Mucosa of descending colon (tissue), 3 donors: ENCODE data around the gene COG2. TPM values are rescaled to one million over a fixed set of nuclear protein-coding genes. Genes with fewer than 3 reads are reported as not detected.

Experiments used
- ATAC-seq: fragments of 200-7000 bp; cut with Tn5 transposase; one replicate; pipeline ENCODE4 v1.9.1; 2020; ENCODE audit warnings: mild to moderate bottlenecking, moderate library complexity
- DNase-seq, 3 donors: peaks; one replicate each; pipeline ENCODE4 v3.0.0-alpha.2; 2020
- H3K36me3 ChIP-seq: fragments of 200-600 bp; one replicate; pipeline ENCODE4 v1.8.0; 2021; ENCODE audit warnings: low read depth, mild to moderate bottlenecking
- H3K4me1 ChIP-seq: fragments of 200-600 bp; one replicate; pipeline ENCODE4 v1.8.0; 2021; ENCODE audit warnings: low read depth, mild to moderate bottlenecking
- H3K4me3 ChIP-seq: fragments of 200-600 bp; one replicate; pipeline ENCODE4 v1.8.0; 2021; ENCODE audit warnings: mild to moderate bottlenecking
- H3K9me3 ChIP-seq: fragments of 200-600 bp; one replicate; pipeline ENCODE4 v1.8.0; 2021; ENCODE audit warnings: mild to moderate bottlenecking
- CTCF ChIP-seq: fragments of 200-600 bp; IDR thresholded peaks from one replicate; pipeline ENCODE4 v1.8.0; 2022; ENCODE audit warnings: antibody characterized with exemption, mild to moderate bottlenecking
- intact Hi-C, 2 donors: fragments of 100-400 bp; cut with DNase I in 1 of 2; cut with micrococcal nuclease in 1 of 2; formaldehyde crosslinking; loops; one replicate each; pipeline versions ENCODE4 v1.11.0 to v1.11.1; 2022; cut with DNase I, micrococcal nuclease
- total RNA-seq, 3 donors: library from RNA; stranded (reverse); fragmentation: NEBNext Ultra II Directional in 2 of 3; extraction: Animal tissue kit (Norgen Biotek cat#: 25700) in 2 of 3; gene quantifications; one replicate each; pipeline versions ENCODE4 v1.2.1 to v1.2.4, GENCODE V29; 2021 to 2023
- donor health status: DM: no; HTN: no; CAD: no; lungs with moderate emphysema.
- donor health status: DM: no; HTN: no; CAD: no.
- donor health status: DM: no; HTN: yes; CAD: no.

The COG2 gene
- total RNA-seq, 3 donors from 2014 or later = 38.0 to 46.2 (median 38.1) TPM

- H3K4me3 ChIP-seq = no peak overlapping the region
- no peaks in the 10 kb centered on the region for H3K9me3 ChIP-seq
- no peaks in the 10 kb centered on the region for H3K36me3 ChIP-seq
- TF ChIP-seq CTCF = no peak
- intact Hi-C loops = no loop called here
- H3K4me1 ChIP-seq = peaks cover 7% of the 10 kb centered on the region
- ATAC-seq (no peak), DNase-seq (no peak)
Observed at GRCh38 chr1:230701895-230702768, 59.9 kb downstream of the COG2 start.

- no peak overlapping the region for H3K4me3 ChIP-seq
- peaks cover 10% of the 10 kb centered on the region for H3K4me1 ChIP-seq
- no peaks in the 10 kb centered on the region for H3K36me3 ChIP-seq
- intact Hi-C loops = no loop called here
- peak; percentile 19 for ATAC-seq
- no peak for TF ChIP-seq CTCF
- H3K9me3 ChIP-seq = no peaks in the 10 kb centered on the region
- no peak for DNase-seq
Observed at GRCh38 chr1:230702934-230703678, 60.8 kb downstream of the COG2 start.

GRCh38 chr1:230703679-230704385, 61.6 kb downstream of the COG2 start:
- TF ChIP-seq CTCF = no peak
- ATAC-seq (no peak), DNase-seq (no peak)
- no peak overlapping the region for H3K4me3 ChIP-seq
- H3K4me1 ChIP-seq = peaks cover 17% of the 10 kb centered on the region
- no peaks in the 10 kb centered on the region for H3K9me3 ChIP-seq
- H3K36me3 ChIP-seq = no peaks in the 10 kb centered on the region
- intact Hi-C loops = no loop called here

DNA sequence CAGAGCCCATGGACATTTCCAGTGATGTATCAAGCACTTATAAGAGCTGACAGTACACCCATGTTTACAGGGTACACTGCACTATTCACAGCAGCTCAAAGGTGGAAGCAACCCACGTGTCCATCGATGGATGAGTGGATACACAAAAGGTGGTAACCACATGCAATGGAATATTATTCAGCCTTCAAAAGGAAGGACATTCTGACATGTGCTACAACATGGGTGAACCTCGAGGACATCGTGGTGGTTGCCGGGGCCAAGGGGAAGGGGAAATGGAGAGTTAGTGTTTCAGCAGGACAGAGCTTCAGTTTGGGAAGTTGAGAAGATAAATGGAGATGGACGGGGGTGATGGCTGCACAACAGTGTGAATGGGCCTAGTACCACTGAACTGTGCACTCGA, 62.5 kb downstream of the COG2 start:
- H3K4me3 ChIP-seq = no peak overlapping the region
- ATAC-seq (no peak), DNase-seq (no peak)
- no peak for TF ChIP-seq CTCF
- no peaks in the 10 kb centered on the region for H3K9me3 ChIP-seq
- no peaks in the 10 kb centered on the region for H3K36me3 ChIP-seq
- peaks cover 17% of the 10 kb centered on the region for H3K4me1 ChIP-seq
- intact Hi-C loops = no loop called here

GRCh38 chr1:230705289-230706019, 63.2 kb downstream of the COG2 start:
- Histone ChIP-seq H3K36me3 (no peaks in the 10 kb centered on the region), H3K4me3 (no peak overlapping the region), H3K9me3 (no peaks in the 10 kb centered on the region), H3K4me1 (peaks cover 17% of the 10 kb centered on the region)
- intact Hi-C loops = no loop called here
- TF ChIP-seq CTCF = no peak
- ATAC-seq (peak; percentile 47), DNase-seq (peak in 2 of 3 donors; percentile 66 to 77)
